GM10266 (cell line): ENCODE data around the gene KBTBD12.
A peak's percentile ranks its signal among the peaks of the same experiment; 100 is the strongest.

Experiments used
- DNase-seq: peaks from one replicate; pipeline ENCODE4 v3.0.0; 2012; ENCODE audit errors: extremely low spot score
- CTCF ChIP-seq: IDR thresholded peaks from 2 replicates; pipeline ENCODE4 v1.5.1; 2012; ENCODE audit warnings: mild to moderate bottlenecking, low read depth; ENCODE audit not compliant: control insufficient read depth, insufficient read depth; ENCODE audit errors: missing control alignments

The KBTBD12 gene

GRCh38 chr3:127953091-127954035 is 38.3 kb downstream of the KBTBD12 start:
- TF ChIP-seq CTCF = no peak
- no peak for DNase-seq

- DNase-seq = no peak
- no peak for TF ChIP-seq CTCF
These were observed 39.6 kb downstream of the KBTBD12 start for GRCh38 chr3:127954640-127955039.

GRCh38 chr3:127955728-127956127 is 40.7 kb downstream of the KBTBD12 start:
- TF ChIP-seq CTCF = no peak
- DNase-seq = no peak

- no peak for DNase-seq
- TF ChIP-seq CTCF = no peak
These were observed 44.0 kb downstream of the KBTBD12 start for GRCh38 chr3:127959041-127959440.

- DNase-seq = peak; percentile 35
- TF ChIP-seq CTCF = peak; percentile 69
These were observed 44.8 kb downstream of the KBTBD12 start for GRCh38 chr3:127959873-127960272.

GRCh38 chr3:127960421-127960965 is 45.5 kb downstream of the KBTBD12 start:
- TF ChIP-seq CTCF = no peak
- no peak for DNase-seq

- no peak for DNase-seq
- TF ChIP-seq CTCF = no peak
These were observed 46.1 kb downstream of the KBTBD12 start for GRCh38 chr3:127961124-127961523.
